ENCODE measurements around the gene SRRM2.

GRCh38 chr16:2767891-2768290, 15.5 kb downstream of the SRRM2 start:
- TF ChIP-seq CTCF (conservative IDR thresholded peaks at IDR 0.05), result no peak
- TF ChIP-seq EZH2 (IDR thresholded peaks at IDR 0.05; ENCODE audit: low read depth), result no peak

Measured in PC-9 (cell line).